ENCODE results near the gene SMTNL2. TPM values are rescaled to one million over a fixed set of nuclear protein-coding genes. Genes with fewer than 3 reads are reported as not detected.

The SMTNL2 gene
- total and polyA plus RNA-seq, 9 of the 15 experiments (the other 6 are each of a cell fraction or from before 2014, with no cell fraction given): not detected

GRCh38 chr17:4557626-4558346 is 26.5 kb upstream of the SMTNL2 start:
- TF ChIP-seq PHTF2 (CRISPR knock-in tag; IDR thresholded peaks at IDR 0.05) (no peak), HMBOX1 (IDR thresholded peaks at IDR 0.05) (no peak), LARP7 (IDR thresholded peaks at IDR 0.05) (no peak), SUPT5H (IDR thresholded peaks at IDR 0.05) (no peak), U2AF2 (optimal IDR thresholded peaks at IDR 0.05; ENCODE audit: low read depth, low read length) (no peak), HOMEZ (CRISPR knock-in tag; IDR thresholded peaks at IDR 0.05) (no peak), L3MBTL2 (IDR thresholded peaks at IDR 0.05) (no peak), ZNF444 (CRISPR knock-in tag; IDR thresholded peaks at IDR 0.05) (no peak), SREBF1 (IDR thresholded peaks at IDR 0.05; ENCODE audit: borderline replicate concordance, low read depth, low read length) (no peak), TGIF2 (CRISPR knock-in tag; IDR thresholded peaks at IDR 0.05) (no peak)
- H3K9me1 ChIP-seq (ENCODE audit: control insufficient read depth, insufficient read depth, low read length): no peaks in the 10 kb centered on the region
- no peaks in the 10 kb centered on the region for H3K9me3 ChIP-seq (replicated peaks; ENCODE audit: control insufficient read depth, insufficient read depth, low read depth, low read length)
- WGBS (ENCODE audit: insufficient coverage, low coverage, missing lambda C conversion rate): 56% methylated on average over 4 of the region's 6 CpGs
- H3K36me3 ChIP-seq (ENCODE audit: control insufficient read depth, insufficient read depth, low read length): peaks cover 14% of the 10 kb centered on the region; the same call in 1 of the 3 replicates
- intact Hi-C loops (cut with micrococcal nuclease) (no loop called here), in situ Hi-C loops (cut with MboI) (no loop called here)
- H3K4me3 ChIP-seq: no peak overlapping the region
- no peak for ATAC-seq
- FAIRE-seq: no peak
- peaks cover 29% of the 10 kb centered on the region for H3K79me2 ChIP-seq (ENCODE audit: control insufficient read depth, insufficient read depth, low read length)
- peaks cover 3 to 26% of the 10 kb centered on the region in 2 experiments; a peak in 4 of 5 replicates for H3K4me1 ChIP-seq (replicated peaks in 1 of 2; ENCODE audit: control insufficient read depth in 2 of 2, insufficient read depth in 2 of 2, low read length in 2 of 2)
- POLR2A ChIA-PET: no interaction called here
- BruUV-seq (replicated peaks): no TSS peak
- H3K9ac ChIP-seq (ENCODE audit: insufficient read depth in 1 of 2, low read depth in 2 of 2, low read length in 2 of 2): no peak overlapping the region
- CTCF ChIA-PET (ENCODE audit: low intra/inter-chr PET ratio): no interaction called here
- no peak overlapping the region for H2AFZ ChIP-seq (ENCODE audit: low read depth, low read length)
- no peaks in the 10 kb centered on the region for H4K20me1 ChIP-seq (replicated peaks; ENCODE audit: control insufficient read depth, insufficient read depth, low read length)
- no peaks in the 10 kb centered on the region for H3K27me3 ChIP-seq (ENCODE audit: control insufficient read depth in 2 of 2, insufficient read depth in 2 of 2, low read length in 2 of 2)
- DNase-seq (ENCODE audit: extremely low read depth in 1 of 4, low spot score in 3 of 4): no peak
- H3K27ac ChIP-seq (ENCODE audit: extremely low read depth, low read depth, low read length): no peak overlapping the region
- no peak overlapping the region for H3K4me2 ChIP-seq (ENCODE audit: insufficient read depth, low read length)
